ENCODE measurements around the gene FAM185A.
"Not testable (repeated sequence)": the region's sequence is repeated elsewhere in the genome, so short reads cannot be mapped to it uniquely, and the experiment has no call there.

FAM185A gene

GRCh38 chr7:102748605-102749444, at the start of gene FAM185A:
Gene FAM185A (plus strand): TSS chr7:102748999. CDS start chr7:102749208, 209 bp downstream.
- peak; percentile 87 to 95 (median 93) for DNase-seq (ENCODE audit: low read depth in 3 of 3)

DNA sequence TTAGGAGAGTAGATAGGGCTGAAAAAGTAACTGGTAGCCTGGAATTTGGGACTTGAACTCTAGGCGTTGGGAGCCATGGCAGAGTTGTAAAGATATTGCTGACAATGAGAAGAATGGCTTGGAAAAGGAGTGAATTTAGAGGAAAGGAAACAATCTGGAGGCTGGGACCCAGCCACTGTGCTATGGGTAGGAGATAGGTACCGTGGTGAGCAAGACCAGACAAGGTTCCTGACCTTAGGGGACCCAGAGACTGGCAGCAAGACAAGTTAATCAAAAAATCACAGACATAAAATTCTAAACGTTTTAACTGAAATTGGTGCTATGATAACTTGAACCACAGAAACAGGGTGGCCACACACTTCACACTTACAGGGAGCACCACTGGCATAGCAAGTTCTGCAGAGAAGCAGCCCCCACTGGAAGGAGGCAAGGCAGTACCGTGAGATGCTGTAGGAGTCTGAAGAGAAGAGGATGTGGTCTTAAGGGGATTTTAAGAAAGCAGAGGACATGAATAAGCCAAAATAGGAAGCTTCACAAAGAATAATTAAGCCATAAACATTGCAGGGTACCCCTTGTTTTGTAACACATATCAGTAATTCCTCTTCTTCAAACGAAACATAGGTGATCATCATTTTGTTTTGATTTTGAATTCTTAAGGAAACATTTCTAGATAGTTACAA, 35.6 kb upstream of the FAM185A start:
- not testable (repeated sequence) for DNase-seq (ENCODE audit: low read depth in 3 of 3)

DNA sequence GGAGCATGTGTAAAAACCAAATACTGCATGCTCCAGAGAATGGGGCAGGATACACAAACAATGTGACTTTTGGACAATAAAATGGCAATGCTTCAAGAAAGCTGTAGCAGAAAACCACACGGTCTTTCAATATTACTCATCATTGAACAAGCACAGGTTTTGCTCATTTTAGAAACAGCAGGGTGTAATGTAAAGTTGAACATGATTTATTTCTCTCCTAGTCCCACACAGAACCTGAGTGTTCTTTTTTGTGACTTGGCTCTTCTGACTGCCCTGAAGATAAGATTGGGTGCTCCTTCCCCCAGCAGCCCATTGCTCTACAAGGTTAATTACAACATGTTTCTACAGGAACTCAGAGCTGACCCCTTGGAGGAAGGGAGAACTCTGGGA, 35.1 kb upstream of the FAM185A start:
- DNase-seq (ENCODE audit: low read depth in 3 of 3) = not testable (repeated sequence)

GRCh38 chr7:102714774-102715522, 33.9 kb upstream of the FAM185A start:
- DNase-seq (ENCODE audit: low read depth in 3 of 3) = peak in 1 of 3 experiments; percentile 2

DNA sequence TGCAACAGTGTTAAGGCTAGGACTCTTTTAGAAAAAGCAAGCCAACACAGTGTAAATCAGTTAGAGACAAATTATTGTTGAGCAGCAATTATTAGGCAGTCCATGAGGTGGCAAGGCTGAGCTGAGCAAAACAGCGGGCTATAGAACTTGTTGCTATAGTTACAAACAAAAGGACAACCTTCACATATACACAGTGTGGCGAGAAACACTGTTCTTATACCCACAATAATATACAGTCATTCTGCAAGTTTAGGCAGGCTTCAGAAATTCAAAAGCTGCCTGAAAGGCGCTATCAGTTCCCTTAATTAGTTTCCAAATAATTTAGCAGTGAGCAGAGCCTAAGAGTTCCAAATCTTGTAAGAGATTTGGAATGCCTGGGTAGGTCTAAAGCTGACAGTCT, 33.1 kb upstream of the FAM185A start:
- not testable (repeated sequence) for DNase-seq (ENCODE audit: low read depth in 3 of 3)

DNA sequence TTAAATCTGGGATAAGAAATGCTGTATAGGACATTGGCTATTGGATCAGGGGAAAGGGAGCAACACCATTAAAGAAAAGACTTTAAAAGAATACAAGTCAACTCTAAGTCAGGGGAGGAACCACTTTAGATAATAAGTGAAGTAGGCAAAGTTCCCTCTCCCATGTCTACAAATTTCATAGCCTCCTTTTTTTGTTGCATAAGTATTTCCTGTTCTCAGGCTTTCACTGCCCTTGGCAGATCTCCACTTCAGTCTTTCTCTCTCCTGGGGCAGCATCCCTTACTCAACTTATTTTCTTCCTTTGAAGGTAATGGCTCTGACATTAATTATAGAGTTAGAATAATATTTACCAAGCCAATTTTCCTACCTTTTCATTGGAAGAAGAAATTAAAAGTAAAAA, 30.3 kb upstream of the FAM185A start:
- not testable (repeated sequence) for DNase-seq (ENCODE audit: low read depth in 3 of 3)

- DNase-seq (ENCODE audit: low read depth in 3 of 3) = not testable (repeated sequence)
These were observed 22.6 kb upstream of the FAM185A start for GRCh38 chr7:102726170-102726569.

- not testable (repeated sequence) for DNase-seq (ENCODE audit: low read depth in 3 of 3)
These were observed 19.1 kb upstream of the FAM185A start for GRCh38 chr7:102729670-102730069.

- not testable (repeated sequence) for DNase-seq (ENCODE audit: low read depth in 3 of 3)
These were observed 18.4 kb upstream of the FAM185A start for GRCh38 chr7:102730431-102730830.

GRCh38 chr7:102742002-102742771, 6.6 kb upstream of the FAM185A start:
- DNase-seq (ENCODE audit: low read depth in 3 of 3) = not testable (repeated sequence)

DNA sequence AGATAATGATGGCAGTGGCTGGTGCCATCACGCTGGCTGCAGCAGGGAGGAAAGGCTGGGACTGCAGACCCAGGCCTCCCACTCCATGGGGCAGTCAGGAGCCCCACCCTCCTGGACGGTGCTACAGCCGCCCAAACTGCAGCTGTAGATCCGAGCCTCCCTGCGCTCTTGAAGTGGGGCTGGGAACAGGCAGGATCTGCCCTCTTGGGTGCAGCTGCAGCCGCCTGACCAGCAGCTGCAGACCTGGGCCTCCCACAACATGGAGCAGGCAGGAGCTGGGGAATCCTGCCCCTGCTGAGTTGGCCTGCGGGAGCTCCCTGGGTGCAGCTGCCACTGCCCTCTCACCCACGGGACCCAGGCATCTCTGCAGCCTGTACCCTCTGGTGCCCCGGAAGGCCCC, 4.9 kb upstream of the FAM185A start:
- DNase-seq (ENCODE audit: low read depth in 3 of 3) = not testable (repeated sequence)

- not testable (repeated sequence) for DNase-seq (ENCODE audit: low read depth in 3 of 3)
These were observed 3.1 kb upstream of the FAM185A start for GRCh38 chr7:102745494-102746288.

- DNase-seq (ENCODE audit: low read depth in 3 of 3) = not testable (repeated sequence)
These were observed 617 bp downstream of the FAM185A start for GRCh38 chr7:102749445-102749786.

DNA sequence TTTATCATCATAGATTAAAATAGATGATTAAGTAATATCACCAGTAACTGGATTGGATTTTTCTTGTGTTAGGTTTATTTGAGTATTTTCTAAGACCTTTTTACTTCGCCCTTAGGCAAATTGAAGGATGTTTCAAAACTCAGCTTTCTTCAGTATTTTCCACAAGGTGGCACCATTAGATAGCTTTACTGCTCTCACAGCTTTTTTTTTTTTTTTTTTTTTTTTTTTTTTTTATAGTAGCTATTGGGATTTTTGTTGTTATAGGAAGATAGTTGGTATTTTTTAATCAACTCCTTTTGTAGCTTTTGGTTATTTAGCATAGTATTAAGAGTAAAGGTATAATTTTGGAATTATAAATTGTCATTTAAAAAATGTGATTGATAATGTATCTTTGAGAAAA, 9.4 kb downstream of the FAM185A start:
- not testable (repeated sequence) for DNase-seq (ENCODE audit: low read depth in 3 of 3)

GRCh38 chr7:102759934-102760333, 11.1 kb downstream of the FAM185A start:
- DNase-seq (ENCODE audit: low read depth in 3 of 3) = not testable (repeated sequence)

DNA sequence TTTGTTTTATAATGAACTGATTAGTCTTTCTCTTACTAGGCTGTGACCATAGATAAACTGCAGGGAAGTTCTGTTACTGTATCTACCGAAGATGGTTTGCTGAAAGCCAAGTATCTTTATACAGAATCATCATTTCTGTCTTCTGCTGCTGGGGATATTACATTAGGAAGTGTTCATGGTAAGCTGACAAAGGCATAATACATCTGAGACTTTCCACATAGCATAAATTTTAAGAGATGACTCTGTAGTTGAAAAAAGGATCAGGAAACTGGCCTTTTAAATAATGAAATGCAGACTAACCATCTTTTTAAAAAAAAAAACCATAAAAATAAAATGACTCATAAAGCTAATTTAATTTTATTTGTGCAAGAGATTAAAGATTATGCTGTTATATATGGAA, 12.4 kb downstream of the FAM185A start:
- not testable (repeated sequence) for DNase-seq (ENCODE audit: low read depth in 3 of 3)

DNA sequence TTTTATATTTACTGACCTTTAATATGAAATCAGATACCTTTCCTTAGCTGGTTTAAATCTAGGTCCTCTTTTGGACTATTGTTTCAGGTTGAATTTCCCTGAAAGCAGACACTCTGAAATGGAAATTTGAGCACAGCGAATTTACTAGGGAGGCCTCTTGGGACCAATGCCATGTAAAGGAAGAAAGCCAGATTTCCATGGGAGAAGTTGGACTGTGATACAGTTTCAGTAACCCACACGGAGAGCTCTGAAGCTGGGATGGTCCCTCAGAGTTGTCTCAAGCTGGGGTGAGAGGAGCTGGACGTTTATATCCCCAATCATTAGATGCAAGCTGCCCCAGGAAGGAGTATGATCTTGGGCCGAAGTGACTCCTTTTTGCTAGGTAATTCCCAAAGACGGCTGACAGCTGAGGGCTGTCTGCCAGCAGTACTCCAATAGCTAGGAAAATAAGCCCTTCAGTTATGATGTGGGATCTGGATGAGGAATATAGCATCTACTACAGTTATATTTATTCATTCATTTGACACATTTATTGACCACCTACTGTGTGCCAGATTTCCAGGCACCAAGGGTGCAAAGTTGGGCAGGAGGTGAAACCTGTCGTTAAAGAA, 14.6 kb downstream of the FAM185A start:
- DNase-seq (ENCODE audit: low read depth in 3 of 3) = not testable (repeated sequence)

GRCh38 chr7:102769657-102770192, 20.9 kb downstream of the FAM185A start:
- not testable (repeated sequence) for DNase-seq (ENCODE audit: low read depth in 3 of 3)

GRCh38 chr7:102770467-102770866, 21.7 kb downstream of the FAM185A start:
- not testable (repeated sequence) for DNase-seq (ENCODE audit: low read depth in 3 of 3)

GRCh38 chr7:102776217-102776616, 27.4 kb downstream of the FAM185A start:
- DNase-seq (ENCODE audit: low read depth in 3 of 3) = not testable (repeated sequence)

Data from stimulated activated CD4-positive, alpha-beta T cell treated with anti-CD3 and anti-CD28 coated beads, TNF-alpha, amount 100 ng/mL, for 24 hours (primary cell).